ENCODE data around the gene MALRD1.

MALRD1 gene

GRCh38 chr10:19701427-19702052 lies 652.9 kb downstream of the MALRD1 start:
- no peak for TF ChIP-seq CTCF (IDR thresholded peaks at IDR 0.05; ENCODE audit: borderline replicate concordance, insufficient read depth, low read depth, low read length)
- no peak overlapping the region for H3K4me3 ChIP-seq (ENCODE audit: low read depth, low read length)

GRCh38 chr10:19702215-19702614 lies 653.6 kb downstream of the MALRD1 start:
- no peak for TF ChIP-seq CTCF (IDR thresholded peaks at IDR 0.05; ENCODE audit: borderline replicate concordance, insufficient read depth, low read depth, low read length)
- no peak overlapping the region for H3K4me3 ChIP-seq (ENCODE audit: low read depth, low read length)

GRCh38 chr10:19704544-19704943 lies 655.9 kb downstream of the MALRD1 start:
- no peak for TF ChIP-seq CTCF (IDR thresholded peaks at IDR 0.05; ENCODE audit: borderline replicate concordance, insufficient read depth, low read depth, low read length)
- H3K4me3 ChIP-seq (ENCODE audit: low read depth, low read length): no peak overlapping the region

- no peak for TF ChIP-seq CTCF (IDR thresholded peaks at IDR 0.05; ENCODE audit: borderline replicate concordance, insufficient read depth, low read depth, low read length)
- H3K4me3 ChIP-seq (ENCODE audit: low read depth, low read length): no peak overlapping the region
Measured at GRCh38 chr10:19705250-19705649, 656.6 kb downstream of the MALRD1 start.

- H3K4me3 ChIP-seq (ENCODE audit: low read depth, low read length): no peak overlapping the region
- TF ChIP-seq CTCF (IDR thresholded peaks at IDR 0.05; ENCODE audit: borderline replicate concordance, insufficient read depth, low read depth, low read length): no peak
Measured at GRCh38 chr10:19706904-19707303, 658.3 kb downstream of the MALRD1 start.

- H3K4me3 ChIP-seq (ENCODE audit: low read depth, low read length): no peak overlapping the region
- no peak for TF ChIP-seq CTCF (IDR thresholded peaks at IDR 0.05; ENCODE audit: borderline replicate concordance, insufficient read depth, low read depth, low read length)
Measured at GRCh38 chr10:19707376-19707775, 658.8 kb downstream of the MALRD1 start.

- H3K4me3 ChIP-seq (ENCODE audit: low read depth, low read length): no peak overlapping the region
- no peak for TF ChIP-seq CTCF (IDR thresholded peaks at IDR 0.05; ENCODE audit: borderline replicate concordance, insufficient read depth, low read depth, low read length)
Measured at GRCh38 chr10:19708031-19708430, 659.4 kb downstream of the MALRD1 start.
